DND-41 (cell line): ENCODE data around the gene TBC1D5.

Experiments
- EZH2 ChIP-seq: IDR thresholded peaks from 3 replicates; pipeline ENCODE4 v1.6.1; 2012; ENCODE audit warnings: borderline replicate concordance, low read depth, mild to moderate bottlenecking, moderate library complexity, low read length, inconsistent platforms; ENCODE audit not compliant: severe bottlenecking
- TF ChIP-seq, protein P1 (sequence below): IDR thresholded peaks from 2 replicates; pipeline ENCODE4 v1.5.1; 2012; ENCODE audit warnings: borderline replicate concordance, low read length, moderate library complexity, mild to moderate bottlenecking; ENCODE audit not compliant: poor library complexity, severe bottlenecking; ENCODE audit errors: extremely low read depth

- TF ChIP-seq, protein P1, sequence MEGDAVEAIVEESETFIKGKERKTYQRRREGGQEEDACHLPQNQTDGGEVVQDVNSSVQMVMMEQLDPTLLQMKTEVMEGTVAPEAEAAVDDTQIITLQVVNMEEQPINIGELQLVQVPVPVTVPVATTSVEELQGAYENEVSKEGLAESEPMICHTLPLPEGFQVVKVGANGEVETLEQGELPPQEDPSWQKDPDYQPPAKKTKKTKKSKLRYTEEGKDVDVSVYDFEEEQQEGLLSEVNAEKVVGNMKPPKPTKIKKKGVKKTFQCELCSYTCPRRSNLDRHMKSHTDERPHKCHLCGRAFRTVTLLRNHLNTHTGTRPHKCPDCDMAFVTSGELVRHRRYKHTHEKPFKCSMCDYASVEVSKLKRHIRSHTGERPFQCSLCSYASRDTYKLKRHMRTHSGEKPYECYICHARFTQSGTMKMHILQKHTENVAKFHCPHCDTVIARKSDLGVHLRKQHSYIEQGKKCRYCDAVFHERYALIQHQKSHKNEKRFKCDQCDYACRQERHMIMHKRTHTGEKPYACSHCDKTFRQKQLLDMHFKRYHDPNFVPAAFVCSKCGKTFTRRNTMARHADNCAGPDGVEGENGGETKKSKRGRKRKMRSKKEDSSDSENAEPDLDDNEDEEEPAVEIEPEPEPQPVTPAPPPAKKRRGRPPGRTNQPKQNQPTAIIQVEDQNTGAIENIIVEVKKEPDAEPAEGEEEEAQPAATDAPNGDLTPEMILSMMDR: no peak
- no peak for TF ChIP-seq EZH2
These were observed 554.1 kb downstream of the TBC1D5 start for GRCh38 chr3:17188378-17188777.
